ENCODE results near the gene SLIT3.

Gene SLIT3

GRCh38 chr5:168984135-168984675 is 316.7 kb downstream of the SLIT3 start:
- DNase-seq, result no peak

DNA sequence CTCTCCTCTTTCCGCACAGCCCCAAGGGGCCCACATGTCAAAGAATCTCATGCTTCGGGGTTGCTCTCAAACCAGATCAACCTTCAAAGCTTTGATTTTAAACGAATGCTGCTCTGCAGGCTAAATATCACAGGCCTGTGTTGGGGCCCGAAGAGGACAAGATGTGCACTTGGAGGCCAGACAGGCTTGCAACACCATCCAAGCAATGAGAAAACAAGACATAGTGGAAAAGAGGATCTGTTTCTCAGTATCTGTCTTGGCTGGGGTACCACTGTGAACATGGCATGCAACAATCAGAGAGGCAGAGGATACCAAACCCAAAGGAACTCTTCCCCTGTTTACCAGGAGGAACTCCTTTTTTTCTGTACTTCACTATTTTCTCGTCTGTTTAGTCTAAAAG is 321.8 kb downstream of the SLIT3 start:
- no peak for DNase-seq

DNA sequence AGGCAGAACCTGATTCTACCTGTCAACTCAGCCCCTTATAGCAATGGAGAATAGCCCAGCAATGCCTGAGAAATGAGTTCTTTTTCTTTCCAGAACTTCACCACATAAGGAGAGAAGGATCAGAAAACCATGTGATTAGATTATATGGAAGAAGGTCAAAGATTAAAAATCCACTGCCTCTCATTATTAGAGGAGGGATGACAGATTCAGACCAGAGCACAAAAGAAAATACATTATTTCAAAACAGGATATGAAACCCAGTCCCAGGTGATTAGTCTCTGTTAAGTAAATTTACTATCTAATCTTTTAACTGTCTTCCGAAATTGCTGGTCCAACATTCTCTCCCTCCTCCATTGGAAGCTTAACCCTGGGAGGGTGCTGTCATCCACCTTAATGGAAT is 322.4 kb downstream of the SLIT3 start:
- DNase-seq, result no peak

- DNase-seq, result no peak
Observed at GRCh38 chr5:168978015-168978414, 322.9 kb downstream of the SLIT3 start.

GRCh38 chr5:168976311-168976970 is 324.5 kb downstream of the SLIT3 start:
- no peak for DNase-seq

DNA sequence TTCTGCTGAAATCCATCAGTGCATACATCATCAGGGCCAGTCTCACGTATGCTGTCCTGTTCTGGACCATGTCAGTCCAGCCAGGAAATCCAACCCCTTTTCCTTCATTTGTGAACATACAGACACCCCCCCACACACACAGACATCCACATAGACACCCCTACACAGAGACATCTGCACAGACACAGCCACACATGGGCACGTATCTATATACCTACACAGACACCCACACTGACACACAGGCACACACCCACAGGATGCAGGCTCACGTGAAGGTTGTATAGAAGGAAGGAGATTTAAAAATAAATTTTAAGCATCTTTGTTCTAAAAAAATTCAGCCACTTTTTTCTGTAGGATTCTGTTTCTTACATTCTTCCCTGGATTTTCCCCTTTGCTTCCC is 325.6 kb downstream of the SLIT3 start:
- no peak for DNase-seq

GRCh38 chr5:168974082-168974481 is 326.9 kb downstream of the SLIT3 start:
- no peak for DNase-seq

- DNase-seq, result no peak
Observed at GRCh38 chr5:168972731-168973130, 328.2 kb downstream of the SLIT3 start.

GRCh38 chr5:168971100-168971499 is 329.8 kb downstream of the SLIT3 start:
- no peak for DNase-seq

DNA sequence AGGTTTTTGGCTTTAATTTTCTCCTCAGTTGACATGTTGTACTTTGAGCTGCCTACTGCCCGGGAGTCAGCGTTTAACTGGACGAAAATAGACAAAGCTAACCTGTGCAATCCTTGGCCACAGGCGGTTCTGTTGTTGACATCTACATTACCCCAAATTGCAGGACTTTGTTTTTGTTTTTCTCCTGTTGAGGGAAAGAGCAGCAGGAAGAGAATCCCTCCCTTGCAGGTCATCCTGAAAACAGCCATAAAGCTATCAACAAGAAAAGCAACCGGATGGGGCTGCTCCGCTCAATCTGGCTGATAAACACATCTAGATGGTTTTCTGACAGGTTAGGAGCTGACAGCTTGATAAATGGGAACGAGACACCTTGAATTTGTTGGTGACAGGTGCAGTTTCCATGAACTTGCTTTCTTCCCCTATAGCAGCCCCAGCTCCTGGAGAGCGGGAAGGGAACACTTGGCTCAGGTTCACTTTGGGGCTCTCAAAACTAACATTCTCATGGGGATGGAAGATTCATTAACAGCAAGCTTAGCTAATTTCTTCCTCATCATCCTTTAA is 331.5 kb downstream of the SLIT3 start:
- no peak for DNase-seq

- DNase-seq, result no peak
Observed at GRCh38 chr5:168967882-168968620, 332.9 kb downstream of the SLIT3 start.

- no peak for DNase-seq
Observed at GRCh38 chr5:168965638-168966037, 335.3 kb downstream of the SLIT3 start.

DNA sequence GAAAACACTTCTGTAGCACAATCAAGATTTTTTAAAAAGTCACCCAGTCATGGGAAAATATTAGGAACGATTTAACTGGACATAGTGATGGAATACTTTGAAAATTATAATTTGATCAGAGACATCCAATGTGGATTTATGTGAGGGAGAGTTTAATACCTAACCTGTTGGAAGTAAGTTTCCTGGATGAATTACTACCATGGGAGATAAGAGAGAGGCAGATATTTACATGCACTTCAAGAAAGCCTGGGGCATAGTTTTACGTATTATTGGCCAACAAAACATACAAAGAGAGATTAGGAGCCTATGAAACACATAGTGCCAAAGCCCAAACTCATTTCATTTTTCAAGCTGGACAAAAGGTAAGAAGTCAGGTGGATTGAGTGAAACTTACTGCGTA is 336.8 kb downstream of the SLIT3 start:
- DNase-seq, result no peak

DNA sequence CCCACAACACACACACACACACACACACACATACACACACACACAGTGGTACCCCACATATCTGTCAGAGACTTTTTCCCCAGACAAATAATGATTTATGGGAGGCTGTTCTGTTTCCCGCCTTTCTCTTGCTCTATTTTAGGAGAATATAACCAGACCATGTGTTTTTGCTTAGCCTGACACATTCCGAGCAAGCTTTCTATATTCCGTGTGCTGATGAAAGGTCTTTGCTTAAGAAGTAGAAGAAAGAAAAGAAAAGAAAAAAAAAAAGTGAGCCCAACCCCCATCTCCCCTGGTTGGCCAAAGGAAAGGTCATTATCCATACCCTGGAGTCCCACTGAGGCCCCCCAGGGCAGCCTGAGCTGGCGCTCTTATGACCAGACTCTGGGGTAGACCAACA is 338.6 kb downstream of the SLIT3 start:
- DNase-seq, result no peak

- no peak for DNase-seq
Observed at GRCh38 chr5:168961681-168962080, 339.3 kb downstream of the SLIT3 start.

- no peak for DNase-seq
Observed at GRCh38 chr5:168960497-168960896, 340.4 kb downstream of the SLIT3 start.

DNA sequence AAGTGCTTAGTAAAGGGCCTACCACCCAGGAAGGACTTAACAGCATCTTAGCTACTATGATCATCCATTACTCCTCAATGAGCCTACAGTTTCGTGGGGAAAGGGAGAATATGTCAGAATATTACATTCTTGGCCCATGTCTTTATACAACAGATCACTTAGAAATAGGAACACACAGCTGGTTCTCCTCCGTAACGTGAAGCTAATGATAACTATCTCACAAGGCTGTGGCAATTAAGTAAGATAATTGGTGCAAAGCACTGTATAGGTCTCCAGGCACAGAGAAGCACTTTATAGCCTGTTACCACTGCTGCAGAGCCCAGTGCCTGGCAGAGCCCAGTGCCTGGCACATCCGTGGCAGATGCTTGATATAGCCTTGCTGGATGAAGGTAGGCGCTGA is 347.6 kb downstream of the SLIT3 start:
- DNase-seq, result no peak

DNA sequence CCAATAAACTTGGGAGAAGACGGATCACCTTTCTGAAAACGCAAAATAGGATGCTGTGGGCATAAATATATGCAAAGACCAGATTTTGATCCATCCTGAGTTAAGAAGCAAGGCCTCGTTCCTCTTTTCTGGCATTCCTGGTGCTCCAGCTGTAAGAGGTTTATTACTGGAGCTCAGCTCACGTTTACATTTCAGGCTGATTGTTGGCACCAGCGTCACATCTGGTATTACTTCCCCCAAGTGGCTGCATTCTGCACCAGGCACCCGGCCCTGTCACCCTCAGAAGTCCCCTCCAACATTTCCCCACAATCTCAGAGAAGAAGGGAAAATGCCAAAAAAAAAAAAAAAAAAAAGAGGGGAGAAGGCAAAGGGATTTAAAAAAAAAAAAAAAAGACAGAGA is 348.7 kb downstream of the SLIT3 start:
- DNase-seq, result no peak

- no peak for DNase-seq
Observed at GRCh38 chr5:168951769-168952168, 349.2 kb downstream of the SLIT3 start.

GRCh38 chr5:168951356-168951755 is 349.6 kb downstream of the SLIT3 start:
- DNase-seq, result no peak

- DNase-seq, result no peak
Observed at GRCh38 chr5:168950241-168950951, 350.5 kb downstream of the SLIT3 start.

GRCh38 chr5:168948746-168949145 is 352.2 kb downstream of the SLIT3 start:
- no peak for DNase-seq

- no peak for DNase-seq
Observed at GRCh38 chr5:168947212-168947868, 353.6 kb downstream of the SLIT3 start.

All from activated T-cell treated with anti-CD3 and anti-CD28 coated beads for 4 hours (primary cell).